Lung (tissue), 12 donors: ENCODE data around the gene PIBF1. TPM values are rescaled to one million over a fixed set of nuclear protein-coding genes. Genes with fewer than 3 reads are reported as not detected.

ENCODE experiments used
- ATAC-seq: fragments of 200-7000 bp; cut with Tn5 transposase; one replicate; pipeline ENCODE4 v1.9.1; 2020; ENCODE audit warnings: moderate number of reproducible peaks; ENCODE audit not compliant: insufficient read depth, low FRiP score
- DNase-seq, 3 donors: peaks; one replicate each; pipeline ENCODE4 v3.0.0-alpha.2; 2013 to 2017
- H3K27ac ChIP-seq, 2 donors: one replicate each; pipeline ENCODE4 v1.5.1; 2013; ENCODE audit warnings: mild to moderate bottlenecking in 2 of 2, moderate library complexity in 2 of 2, control low read depth in 1 of 2, inconsistent platforms in 1 of 2, low read depth in 1 of 2, low read length in 1 of 2
- H3K27me3 ChIP-seq, 3 donors: one replicate each; pipeline ENCODE4 v1.5.1; 2013; ENCODE audit warnings: low read length in 2 of 3; ENCODE audit not compliant: control insufficient read depth in 3 of 3, insufficient read depth in 3 of 3
- H3K36me3 ChIP-seq, 4 donors: one replicate each; pipeline ENCODE4 v1.5.1; 2013; ENCODE audit warnings: low read length in 4 of 4, mild to moderate bottlenecking in 1 of 4, moderate library complexity in 1 of 4; ENCODE audit not compliant: control insufficient read depth in 4 of 4, insufficient read depth in 4 of 4
- H3K4me1 ChIP-seq, 5 donors: one replicate each; pipeline ENCODE4 v1.5.1; 2013; ENCODE audit warnings: low read length in 5 of 5, mild to moderate bottlenecking in 2 of 5, moderate library complexity in 1 of 5; ENCODE audit not compliant: control insufficient read depth in 5 of 5, insufficient read depth in 5 of 5
- H3K4me3 ChIP-seq: one replicate; pipeline ENCODE4 v1.5.1; 2013; ENCODE audit warnings: mild to moderate bottlenecking, control low read depth, moderate library complexity
- H3K9ac ChIP-seq, 2 donors: one replicate each; pipeline ENCODE4 v1.5.1; 2013; ENCODE audit warnings: low read length in 2 of 2, control low read depth in 1 of 2; ENCODE audit not compliant: insufficient read depth in 1 of 2
- H3K9me3 ChIP-seq, 4 donors: one replicate each; pipeline ENCODE4 v1.5.1; 2013; ENCODE audit warnings: low read length in 3 of 4, mild to moderate bottlenecking in 1 of 4, moderate library complexity in 1 of 4; ENCODE audit not compliant: control insufficient read depth in 4 of 4, insufficient read depth in 3 of 4
- CTCF ChIP-seq: IDR thresholded peaks from 2 replicates; pipeline ENCODE4 v1.5.1; 2012; ENCODE audit warnings: mild to moderate bottlenecking; ENCODE audit errors: control extremely low read depth, extremely low read depth
- WGBS, 2 donors: extraction: QIAGEN DNeasy Blood & Tissue Kit; methylation state at CpG; one replicate each; pipeline ENCODE4 v1.1.7; 2013; 5-methylcytosine and 5-hydroxymethylcytosine counted together
- polyA plus RNA-seq, 2 donors: library from polyadenylated mRNA; stranded (reverse); fragments of 200-250 nt; gene quantifications; one replicate each; pipeline ENCODE4 v1.2.1, GENCODE V29; 2013
- total RNA-seq, 2 donors: library from RNA; depleted of rRNA in 1 of 2; stranded (reverse); fragments of >200 nt in 1 of 2; gene quantifications; one replicate each; pipeline ENCODE4 v1.2.1, GENCODE V29; 2014 to 2021
- donor health status: control.
- donor health status: control.
- donor health status: Bipolar disorder and iron deficiency.
- donor health status: healthy.
- donor health status: DM: yes; HTN: yes; CAD: no.

Gene PIBF1
- total and polyA plus RNA-seq, 4 donors: 8.4 to 61.1 (median 25.6) TPM

- Histone ChIP-seq H3K27ac (no peak overlapping the region), H3K36me3 (peaks cover 6 to 8% (median 6%) of the 10 kb centered on the region in 4 donors), H3K27me3 (no peaks in the 10 kb centered on the region), H3K9me3 (no peaks in the 10 kb centered on the region), H3K4me1 (no peaks in the 10 kb centered on the region), H3K9ac (no peak overlapping the region), H3K4me3 (no peak overlapping the region)
- 86 to 91% methylated on average over 1 of the region's 1 CpG for WGBS, 2 donors
- DNase-seq (no peak), ATAC-seq (no peak)
- no peak for TF ChIP-seq CTCF
Observed at GRCh38 chr13:72745260-72745659, 36.7 kb upstream of the PIBF1 start.

- no peak overlapping the region for H3K4me3 ChIP-seq
- DNase-seq (no peak), ATAC-seq (no peak)
- TF ChIP-seq CTCF: no peak
- no peaks in the 10 kb centered on the region for H3K27me3 ChIP-seq
- H3K9me3 ChIP-seq: peaks cover 0 to 2% (median 0%) of the 10 kb centered on the region in 4 donors
- peaks cover 12 to 26% (median 20%) of the 10 kb centered on the region in 4 donors for H3K36me3 ChIP-seq
- no peaks in the 10 kb centered on the region for H3K4me1 ChIP-seq
- H3K27ac ChIP-seq: no peak overlapping the region
- no peak overlapping the region for H3K9ac ChIP-seq
Observed at GRCh38 chr13:72751220-72751619, 30.7 kb upstream of the PIBF1 start.

DNA sequence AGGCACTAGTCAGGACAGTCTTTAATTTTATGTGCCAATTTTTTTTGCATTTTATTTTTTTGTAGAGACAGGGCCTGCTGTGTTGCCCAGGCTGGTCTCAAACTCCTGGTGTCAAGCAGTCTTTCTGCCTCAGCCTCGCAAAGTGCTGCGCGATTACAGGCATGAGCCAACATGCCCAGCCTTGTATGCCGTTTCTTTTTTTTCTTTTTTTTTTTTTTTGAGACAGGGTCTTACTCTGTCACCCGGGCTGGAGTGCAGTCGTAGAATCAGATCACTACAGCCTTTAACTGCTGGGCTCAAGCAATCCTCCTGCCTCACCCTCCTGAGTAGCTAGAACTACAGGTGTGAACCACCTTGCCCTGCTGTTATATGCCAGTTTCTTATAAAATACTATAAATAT lies 27.8 kb upstream of the PIBF1 start:
- TF ChIP-seq CTCF: no peak
- H3K27me3 ChIP-seq: no peaks in the 10 kb centered on the region
- no peak overlapping the region for H3K4me3 ChIP-seq
- no peak overlapping the region for H3K27ac ChIP-seq
- H3K9me3 ChIP-seq: peaks cover 0 to 2% (median 0%) of the 10 kb centered on the region in 4 donors
- H3K4me1 ChIP-seq: no peaks in the 10 kb centered on the region
- H3K36me3 ChIP-seq: peaks cover 12 to 48% (median 25%) of the 10 kb centered on the region in 4 donors
- no peak for ATAC-seq
- no peak for DNase-seq
- no peak overlapping the region for H3K9ac ChIP-seq
- WGBS, 2 donors: 93 to 95% methylated on average over 6 of the region's 6 CpGs

DNA sequence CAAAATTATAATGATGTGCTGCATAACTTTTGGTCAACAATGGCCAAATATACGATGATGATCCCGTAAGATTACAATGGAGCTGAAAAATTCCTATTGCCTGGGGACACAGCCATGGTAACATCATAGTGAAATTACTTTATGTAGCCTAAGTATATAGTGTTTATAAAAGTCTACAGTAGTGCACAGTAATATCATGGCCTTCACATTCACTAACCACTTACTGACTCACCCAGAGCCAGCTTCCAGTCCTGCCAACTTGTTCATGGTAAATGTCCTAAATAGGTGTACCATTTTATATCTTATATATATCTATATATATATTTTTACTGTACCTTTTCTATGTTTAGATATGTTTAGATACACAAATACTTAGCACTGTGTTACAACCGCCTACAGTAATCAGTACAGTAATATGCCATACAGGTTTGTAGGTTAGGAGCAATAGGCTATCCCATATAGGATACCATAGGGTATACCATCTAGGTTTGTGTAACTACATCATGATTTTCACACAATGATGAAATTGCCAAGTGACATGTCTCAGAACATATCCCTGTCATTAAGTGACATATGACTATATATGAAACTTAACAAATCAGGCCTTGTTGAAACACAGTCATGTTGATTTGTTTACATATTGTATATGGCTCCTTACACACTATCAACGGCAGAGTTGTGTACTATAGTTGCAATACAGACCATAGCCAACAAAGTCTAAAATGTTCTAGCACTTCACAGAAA lies 24.0 kb upstream of the PIBF1 start:
- no peak for DNase-seq
- 73% methylated on average over 4 of the region's 4 CpGs for WGBS, 2 donors
- Histone ChIP-seq H3K9me3 (no peaks in the 10 kb centered on the region), H3K4me3 (no peak overlapping the region), H3K4me1 (no peaks in the 10 kb centered on the region), H3K9ac (no peak overlapping the region), H3K27ac (no peak overlapping the region), H3K36me3 (peaks cover 18 to 65% (median 36%) of the 10 kb centered on the region in 4 donors), H3K27me3 (no peaks in the 10 kb centered on the region)
- TF ChIP-seq CTCF: no peak
- no peak for ATAC-seq
